ENCODE data around the gene WWP2. TPM values are rescaled to one million over a fixed set of nuclear protein-coding genes. Genes with fewer than 3 reads are reported as not detected.

The WWP2 gene
- 37.7 and 40.2 TPM in 2 replicates for total RNA-seq (2021)
- long read RNA-seq, full-length matches to known transcripts: 72 of 197 reads
- long read RNA-seq, partial matches to known transcripts: 47 of 197 reads
- long read RNA-seq, other reads (novel, unspliced or antisense): 78 of 197 reads

DNA sequence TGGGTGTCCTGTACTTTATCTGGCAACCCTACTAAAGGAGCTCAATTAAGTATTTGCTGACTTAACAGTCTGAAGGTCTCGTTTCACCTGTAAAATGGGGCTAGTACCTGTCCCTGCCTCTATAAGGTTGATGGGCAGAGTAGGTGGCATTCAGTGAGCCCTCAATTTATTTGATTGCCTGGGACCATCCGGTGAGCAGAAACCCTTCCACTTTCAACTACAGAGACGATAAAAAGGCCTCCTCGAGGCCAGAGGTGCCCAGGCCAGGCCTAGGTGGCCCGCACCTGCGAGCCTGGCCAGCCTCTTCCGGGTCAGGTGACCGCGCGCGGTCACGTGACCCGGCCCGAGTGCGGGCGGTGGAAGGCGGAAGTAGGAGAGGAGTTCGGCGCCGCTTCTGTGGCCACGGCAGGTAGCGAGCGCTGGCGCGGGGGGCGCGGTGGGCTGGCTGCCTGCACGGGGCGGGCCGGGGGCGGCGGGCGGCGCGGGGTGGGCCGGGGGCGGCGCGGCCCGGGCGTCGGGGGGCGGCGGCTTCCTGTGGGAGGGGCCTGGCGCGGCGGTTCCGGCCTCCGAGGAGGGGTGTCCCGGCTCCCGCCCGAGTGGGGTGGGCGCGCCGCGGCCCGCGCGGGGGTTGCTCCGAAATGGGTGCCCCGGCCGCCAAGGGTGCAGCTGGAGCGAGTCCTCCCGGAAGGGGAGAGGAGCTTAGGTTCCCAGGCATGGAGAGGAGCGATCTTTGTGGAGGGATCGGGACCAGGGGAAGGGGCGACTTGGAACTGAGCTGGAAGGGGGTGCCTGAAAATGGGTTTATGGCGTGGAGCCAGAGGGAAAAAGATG lies at the start of gene WWP2:
WWP2 (plus strand) TSS at position 350 of the 831 bp plus-strand sequence. CDS start 24,679 bp downstream, outside the sequence.
- no peak within 1 kb of the TSS for H3K56ac ChIP-seq (ENCODE audit: insufficient read length, low read depth, low read length)
- Mint-ChIP-seq H3K4me1 (peaks cover 6 to 7% of the 10 kb centered on the region in 2 experiments), H3K27ac (peak within 1 kb of the TSS; percentile 91 to 96 (median 96)), H3K27me3 (ENCODE audit: low read depth) (peaks cover 4% of the 10 kb centered on the region), H3K36me3 (ENCODE audit: insufficient read depth in 1 of 3, low read depth in 3 of 3) (peaks cover 0 to 2% (median 2%) of the 10 kb centered on the region in 3 experiments; a peak in 4 of 7 replicates), H3K9me3 (peaks cover 0 to under 1% of the 10 kb centered on the region in 2 experiments; a peak in 1 of 5 replicates), H3K4me3 (peak within 1 kb of the TSS; percentile 95 to 98)
- no peak within 1 kb of the TSS for H2BK12ac ChIP-seq (ENCODE audit: insufficient read length, low read depth, low read length)
- H3K79me2 ChIP-seq (ENCODE audit: insufficient read depth, low read length): peaks cover 10% of the 10 kb centered on the region; the same call in 1 of the 2 replicates
- peak within 1 kb of the TSS; percentile 79 for H3K18ac ChIP-seq (ENCODE audit: insufficient read length, low read depth, low read length)
- no peak within 1 kb of the TSS for H2BK5ac ChIP-seq (ENCODE audit: insufficient read length, low read length)
- H3K9me3 ChIP-seq (ENCODE audit: control insufficient read depth, low read depth, low read length): no peaks in the 10 kb centered on the region
- peaks cover 4% of the 10 kb centered on the region for H3K23me2 ChIP-seq (ENCODE audit: insufficient read length, low read depth, low read length, poor library complexity, severe bottlenecking)
- peak; percentile 90 for DNase-seq
- TF ChIP-seq, protein P1, sequence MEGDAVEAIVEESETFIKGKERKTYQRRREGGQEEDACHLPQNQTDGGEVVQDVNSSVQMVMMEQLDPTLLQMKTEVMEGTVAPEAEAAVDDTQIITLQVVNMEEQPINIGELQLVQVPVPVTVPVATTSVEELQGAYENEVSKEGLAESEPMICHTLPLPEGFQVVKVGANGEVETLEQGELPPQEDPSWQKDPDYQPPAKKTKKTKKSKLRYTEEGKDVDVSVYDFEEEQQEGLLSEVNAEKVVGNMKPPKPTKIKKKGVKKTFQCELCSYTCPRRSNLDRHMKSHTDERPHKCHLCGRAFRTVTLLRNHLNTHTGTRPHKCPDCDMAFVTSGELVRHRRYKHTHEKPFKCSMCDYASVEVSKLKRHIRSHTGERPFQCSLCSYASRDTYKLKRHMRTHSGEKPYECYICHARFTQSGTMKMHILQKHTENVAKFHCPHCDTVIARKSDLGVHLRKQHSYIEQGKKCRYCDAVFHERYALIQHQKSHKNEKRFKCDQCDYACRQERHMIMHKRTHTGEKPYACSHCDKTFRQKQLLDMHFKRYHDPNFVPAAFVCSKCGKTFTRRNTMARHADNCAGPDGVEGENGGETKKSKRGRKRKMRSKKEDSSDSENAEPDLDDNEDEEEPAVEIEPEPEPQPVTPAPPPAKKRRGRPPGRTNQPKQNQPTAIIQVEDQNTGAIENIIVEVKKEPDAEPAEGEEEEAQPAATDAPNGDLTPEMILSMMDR (conservative IDR thresholded peaks at IDR 0.05): no peak
- peak within 1 kb of the TSS; percentile 82 for H3K27ac ChIP-seq (ENCODE audit: insufficient read length, low read depth, low read length)
- H3K4me2 ChIP-seq (ENCODE audit: insufficient read depth, insufficient read length, low read length): peak within 1 kb of the TSS; percentile 62
- H3K14ac ChIP-seq (ENCODE audit: insufficient read depth, low read length): peak within 1 kb of the TSS; percentile 76
- no peak within 1 kb of the TSS for H4K8ac ChIP-seq (replicated peaks; ENCODE audit: insufficient read length, low read depth, low read length)
- no peak within 1 kb of the TSS for H2BK120ac ChIP-seq (ENCODE audit: low read depth, low read length, poor library complexity, severe bottlenecking)
- H4K20me1 ChIP-seq (ENCODE audit: control insufficient read depth, insufficient read depth, insufficient read length): no peaks in the 10 kb centered on the region
- H2AFZ ChIP-seq (ENCODE audit: low read length): peak within 1 kb of the TSS; percentile 93
- WGBS (ENCODE audit: extremely low coverage, insufficient read length, low lambda C conversion rate): no CpG with 5 or more reads among the region's 68 CpGs
- H4K5ac ChIP-seq (ENCODE audit: insufficient read length, low read depth, low read length): no peak within 1 kb of the TSS
- H3K27me3 ChIP-seq (ENCODE audit: insufficient read depth, low read length): no peaks in the 10 kb centered on the region
- no peak within 1 kb of the TSS for H3K23ac ChIP-seq (ENCODE audit: insufficient read length, low read depth, low read length)
- no peak within 1 kb of the TSS for H2AK5ac ChIP-seq (ENCODE audit: insufficient read length, low read length)
- H3K4ac ChIP-seq (ENCODE audit: low read depth, low read length): no peak within 1 kb of the TSS
- H2BK15ac ChIP-seq (ENCODE audit: low read depth, low read length): no peak within 1 kb of the TSS
- H3K79me1 ChIP-seq (ENCODE audit: insufficient read depth, low read depth, low read length, poor library complexity, severe bottlenecking): no peaks in the 10 kb centered on the region
- H2BK20ac ChIP-seq (ENCODE audit: low read depth, low read length, poor library complexity, severe bottlenecking): no peak within 1 kb of the TSS
- H3K9ac ChIP-seq (ENCODE audit: extremely low read depth, insufficient read length, low read length): peak within 1 kb of the TSS; percentile 89
- H4K91ac ChIP-seq (ENCODE audit: insufficient read length, low read depth, low read length): no peak within 1 kb of the TSS
- H3T11ph ChIP-seq (ENCODE audit: low read length): no peak within 1 kb of the TSS
- no peaks in the 10 kb centered on the region for H3K4me1 ChIP-seq (ENCODE audit: insufficient read depth, low read length)

All from H9 (cell line).